Measurements from ENCODE around the gene NRXN3. TPM values are rescaled to one million over a fixed set of nuclear protein-coding genes. Genes with fewer than 3 reads are reported as not detected.

NRXN3 gene
- total and polyA plus RNA-seq, 8 donors: 0.29 to 41.1 (median 9.1) TPM

DNA sequence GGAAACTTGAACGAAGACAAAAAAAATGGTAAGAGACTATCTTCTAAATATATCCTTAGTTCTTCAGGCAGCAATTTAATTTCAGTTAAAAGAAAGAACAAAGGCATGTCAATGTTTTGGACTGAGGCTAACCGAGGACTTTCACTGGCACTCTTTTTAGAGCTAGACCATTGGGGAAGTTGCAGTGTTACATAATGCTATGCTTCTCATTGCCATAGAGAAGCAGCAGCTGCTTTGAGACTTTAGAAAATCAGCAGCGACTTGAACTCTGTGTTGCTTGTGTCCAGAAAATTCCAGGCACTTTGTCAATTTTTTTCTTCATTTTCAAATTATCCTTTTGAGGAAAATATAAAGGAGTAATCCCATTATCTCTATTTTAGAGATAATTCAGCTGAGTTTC lies 964.2 kb downstream of the NRXN3 start:
- Histone ChIP-seq H3K36me3 (no peaks in the 10 kb centered on the region), H3K27me3 (no peaks in the 10 kb centered on the region), H3K27ac (no peak overlapping the region), H3K4me1 (no peaks in the 10 kb centered on the region), H3K4me3 (no peak overlapping the region), H3K9me3 (peaks cover 0 to 10% (median 8%) of the 10 kb centered on the region in 4 donors)
- TF ChIP-seq, protein P1, sequence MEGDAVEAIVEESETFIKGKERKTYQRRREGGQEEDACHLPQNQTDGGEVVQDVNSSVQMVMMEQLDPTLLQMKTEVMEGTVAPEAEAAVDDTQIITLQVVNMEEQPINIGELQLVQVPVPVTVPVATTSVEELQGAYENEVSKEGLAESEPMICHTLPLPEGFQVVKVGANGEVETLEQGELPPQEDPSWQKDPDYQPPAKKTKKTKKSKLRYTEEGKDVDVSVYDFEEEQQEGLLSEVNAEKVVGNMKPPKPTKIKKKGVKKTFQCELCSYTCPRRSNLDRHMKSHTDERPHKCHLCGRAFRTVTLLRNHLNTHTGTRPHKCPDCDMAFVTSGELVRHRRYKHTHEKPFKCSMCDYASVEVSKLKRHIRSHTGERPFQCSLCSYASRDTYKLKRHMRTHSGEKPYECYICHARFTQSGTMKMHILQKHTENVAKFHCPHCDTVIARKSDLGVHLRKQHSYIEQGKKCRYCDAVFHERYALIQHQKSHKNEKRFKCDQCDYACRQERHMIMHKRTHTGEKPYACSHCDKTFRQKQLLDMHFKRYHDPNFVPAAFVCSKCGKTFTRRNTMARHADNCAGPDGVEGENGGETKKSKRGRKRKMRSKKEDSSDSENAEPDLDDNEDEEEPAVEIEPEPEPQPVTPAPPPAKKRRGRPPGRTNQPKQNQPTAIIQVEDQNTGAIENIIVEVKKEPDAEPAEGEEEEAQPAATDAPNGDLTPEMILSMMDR (IDR thresholded peaks at IDR 0.05): no peak
- TF ChIP-seq EP300 (IDR thresholded peaks at IDR 0.05) (no peak), POLR2AphosphoS5 (IDR thresholded peaks at IDR 0.05) (no peak), POLR2A (IDR thresholded peaks at IDR 0.05) (no peak)
- intact Hi-C loops (cut with DNase I; ENCODE audit: low total_unique reads): no loop called here
- 54 to 70% (median 62%) methylated on average over 3 of the region's 3 CpGs for WGBS, 5 donors
- peak in 1 of 2 donors; percentile 17 for DNase-seq

DNA sequence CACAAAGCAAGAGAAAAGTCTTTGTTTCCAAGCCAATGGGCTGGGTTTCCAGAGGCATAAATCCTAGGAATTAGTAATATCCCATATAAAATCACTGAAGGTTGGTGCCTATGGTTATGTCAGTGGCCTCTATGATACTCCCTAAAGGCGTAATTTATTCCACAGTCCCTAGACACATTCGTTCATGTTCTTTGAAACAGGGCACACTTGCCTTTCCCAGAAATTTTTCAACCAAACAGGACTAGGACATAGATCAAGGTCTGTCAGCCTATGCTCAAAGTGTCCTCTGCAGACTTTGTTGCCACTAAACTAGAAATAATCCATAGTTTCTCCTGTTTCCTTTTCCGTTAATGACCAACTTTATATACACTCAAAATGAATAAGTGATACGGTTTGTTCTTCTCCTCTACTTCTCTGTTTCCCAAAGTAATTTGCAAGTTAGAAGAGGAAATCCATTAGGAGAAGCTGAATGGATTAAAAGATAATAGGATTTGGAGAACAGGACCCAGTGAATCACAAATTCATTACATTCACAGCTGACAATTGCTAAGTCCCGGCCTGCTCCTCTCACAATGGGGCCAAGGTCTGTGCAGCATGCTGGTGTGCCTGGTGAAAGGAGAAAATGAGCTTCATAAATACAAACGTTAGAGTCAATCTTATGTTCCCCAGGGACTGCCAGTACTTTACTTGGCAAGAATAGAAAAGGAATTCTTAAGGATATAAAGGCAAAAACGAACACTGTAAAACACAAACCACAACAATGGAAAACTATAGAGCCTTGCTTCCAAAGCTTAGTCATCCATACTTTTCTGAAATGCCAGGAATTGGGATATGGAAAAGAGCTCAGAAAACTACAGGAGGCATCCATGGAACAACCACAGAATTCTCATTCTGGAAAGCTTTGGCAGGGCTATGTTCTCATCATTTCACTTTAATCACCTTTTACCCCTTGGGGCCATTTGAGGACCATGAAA lies 966.2 kb downstream of the NRXN3 start:
- Histone ChIP-seq H3K4me3 (no peak overlapping the region), H3K27ac (no peak overlapping the region), H3K4me1 (no peaks in the 10 kb centered on the region), H3K36me3 (no peaks in the 10 kb centered on the region), H3K27me3 (no peaks in the 10 kb centered on the region), H3K9me3 (peaks cover 0 to 9% (median 7%) of the 10 kb centered on the region in 4 donors)
- no peak for TF ChIP-seq POLR2AphosphoS5 (IDR thresholded peaks at IDR 0.05)
- TF ChIP-seq POLR2A (IDR thresholded peaks at IDR 0.05): no peak
- 65 to 73% (median 67%) methylated on average over 7 of the region's 7 CpGs for WGBS, 5 donors
- intact Hi-C loops (cut with DNase I; ENCODE audit: low total_unique reads): no loop called here
- no peak for DNase-seq

DNA sequence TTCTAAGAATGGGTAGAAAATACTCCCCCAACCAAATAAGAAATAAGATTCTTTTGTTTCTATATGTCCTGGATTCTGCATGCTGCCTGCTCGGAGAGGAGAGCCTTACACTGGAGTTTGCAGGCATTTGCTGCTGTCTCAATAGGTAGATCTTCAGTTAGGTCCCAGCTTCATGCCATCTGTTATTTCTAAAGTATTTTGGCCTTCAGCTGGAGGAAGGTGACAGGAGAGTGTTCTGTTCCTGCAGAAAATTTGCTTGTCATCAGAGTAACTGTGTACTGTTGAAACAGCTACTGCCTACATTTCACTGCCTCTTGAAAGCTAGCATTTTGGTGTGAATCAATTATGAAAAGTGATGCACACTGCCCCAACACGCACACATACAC lies 966.9 kb downstream of the NRXN3 start:
- TF ChIP-seq POLR2A (IDR thresholded peaks at IDR 0.05): no peak
- no peak for TF ChIP-seq POLR2AphosphoS5 (IDR thresholded peaks at IDR 0.05)
- TF ChIP-seq EP300 (IDR thresholded peaks at IDR 0.05): no peak
- TF ChIP-seq, protein P1 (IDR thresholded peaks at IDR 0.05): no peak
- Histone ChIP-seq H3K4me1 (no peaks in the 10 kb centered on the region), H3K27me3 (no peaks in the 10 kb centered on the region), H3K4me3 (no peak overlapping the region), H3K9me3 (peaks cover 0 to 3% (median under 1%) of the 10 kb centered on the region in 4 donors), H3K27ac (no peak overlapping the region), H3K36me3 (no peaks in the 10 kb centered on the region)
- 80 to 93% (median 87%) methylated on average over 2 of the region's 2 CpGs for WGBS, 5 donors
- DNase-seq: no peak
- intact Hi-C loops (cut with DNase I; ENCODE audit: low total_unique reads): no loop called here

DNA sequence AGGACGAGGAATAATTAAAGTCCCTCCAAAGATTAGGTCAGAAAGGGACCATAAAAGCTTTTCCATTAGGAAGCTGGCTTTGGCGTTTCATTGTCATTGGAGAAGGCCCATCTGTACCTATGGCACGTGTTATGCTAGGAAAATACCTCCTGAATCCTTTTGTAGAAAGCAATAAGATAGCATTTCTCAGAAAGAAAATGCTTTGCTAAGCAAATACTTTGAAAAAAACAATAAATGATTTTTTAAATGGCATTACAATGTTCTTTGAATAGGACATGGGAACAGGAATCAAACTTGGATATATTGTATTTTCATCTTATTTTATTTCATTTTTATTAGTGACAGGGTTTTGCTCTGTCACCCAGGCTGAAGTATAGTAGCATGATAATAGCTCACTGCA lies 967.7 kb downstream of the NRXN3 start:
- H3K27me3 ChIP-seq: no peaks in the 10 kb centered on the region
- intact Hi-C loops (cut with DNase I; ENCODE audit: low total_unique reads): no loop called here
- no peak overlapping the region for H3K4me3 ChIP-seq
- H3K9me3 ChIP-seq: no peaks in the 10 kb centered on the region
- H3K36me3 ChIP-seq: no peaks in the 10 kb centered on the region
- no peaks in the 10 kb centered on the region for H3K4me1 ChIP-seq
- H3K27ac ChIP-seq: no peak overlapping the region
- 72 to 78% (median 74%) methylated on average over 3 of the region's 3 CpGs for WGBS, 5 donors
- TF ChIP-seq POLR2AphosphoS5 (IDR thresholded peaks at IDR 0.05) (no peak), POLR2A (IDR thresholded peaks at IDR 0.05) (no peak), EP300 (IDR thresholded peaks at IDR 0.05) (no peak)
- TF ChIP-seq, protein P1 (IDR thresholded peaks at IDR 0.05): no peak
- no peak for DNase-seq

DNA sequence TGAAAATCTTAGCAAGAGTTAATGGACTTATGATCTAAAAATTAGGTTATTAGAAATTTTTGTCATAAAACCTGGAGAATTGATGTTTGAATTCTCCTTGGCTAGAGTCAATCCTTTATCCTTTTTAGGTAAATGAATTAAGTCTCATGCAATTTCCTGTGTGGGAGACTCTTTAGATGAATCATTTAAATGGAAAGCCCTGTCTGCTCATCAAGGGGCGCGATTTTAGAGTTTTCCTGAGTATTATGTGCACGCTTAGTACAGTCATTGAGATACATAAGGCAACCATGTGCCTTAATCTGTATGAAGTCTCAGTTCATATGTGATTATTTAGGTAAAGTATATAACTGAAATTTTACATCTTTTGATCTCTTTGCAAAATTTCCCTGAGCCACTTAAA lies 974.7 kb downstream of the NRXN3 start:
- H3K9me3 ChIP-seq: no peaks in the 10 kb centered on the region
- H3K4me1 ChIP-seq: no peaks in the 10 kb centered on the region
- no peak overlapping the region for H3K27ac ChIP-seq
- H3K27me3 ChIP-seq: no peaks in the 10 kb centered on the region
- intact Hi-C loops (cut with DNase I; ENCODE audit: low total_unique reads): no loop called here
- no peaks in the 10 kb centered on the region for H3K36me3 ChIP-seq
- DNase-seq: no peak
- 72 to 92% (median 90%) methylated on average over 3 of the region's 3 CpGs for WGBS, 5 donors
- TF ChIP-seq EP300 (IDR thresholded peaks at IDR 0.05): no peak
- TF ChIP-seq POLR2AphosphoS5 (IDR thresholded peaks at IDR 0.05): no peak
- no peak for TF ChIP-seq POLR2A (IDR thresholded peaks at IDR 0.05)
- TF ChIP-seq, protein P1 (IDR thresholded peaks at IDR 0.05): no peak
- no peak overlapping the region for H3K4me3 ChIP-seq

Data from stomach (tissue), 9 donors.